HG02970 (cell line): Measurements from ENCODE around the gene LEUTX.
"Not testable (repeated sequence)": the region's sequence is repeated elsewhere in the genome, so short reads cannot be mapped to it uniquely, and the experiment has no call there.

ENCODE experiments used
- ATAC-seq: cut with Tn5 transposase; IDR thresholded peaks from one replicate; pipeline ENCODE4 v1.9.1; 2021; ENCODE audit warnings: mild to moderate bottlenecking, moderate library complexity, moderate number of reproducible peaks; ENCODE audit not compliant: unreplicated experiment, low FRiP score

Gene LEUTX

DNA sequence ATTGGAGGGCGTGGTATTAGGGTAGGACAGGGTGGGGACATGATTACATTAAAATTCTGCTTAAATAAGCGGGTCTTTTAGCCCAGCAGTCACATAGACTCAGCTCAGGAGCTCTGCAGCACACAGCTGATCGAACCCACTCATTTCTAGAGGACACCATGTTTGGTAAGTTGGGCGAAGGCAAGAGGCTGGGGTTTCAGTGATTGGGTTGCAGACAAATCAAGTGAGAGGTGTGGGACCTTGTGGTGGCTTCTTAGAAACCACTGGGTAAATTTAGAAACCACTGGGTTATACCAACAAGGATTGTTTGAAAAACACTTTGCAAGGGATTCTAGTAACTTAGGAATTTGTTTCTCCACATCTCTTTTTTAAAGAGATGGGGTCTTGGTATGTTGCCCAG is at the start of gene LEUTX:
LEUTX (plus strand) TSS at position 92 of the 400 bp plus-strand sequence; CDS start at position 159, 67 bp downstream.
- ATAC-seq: no peak

DNA sequence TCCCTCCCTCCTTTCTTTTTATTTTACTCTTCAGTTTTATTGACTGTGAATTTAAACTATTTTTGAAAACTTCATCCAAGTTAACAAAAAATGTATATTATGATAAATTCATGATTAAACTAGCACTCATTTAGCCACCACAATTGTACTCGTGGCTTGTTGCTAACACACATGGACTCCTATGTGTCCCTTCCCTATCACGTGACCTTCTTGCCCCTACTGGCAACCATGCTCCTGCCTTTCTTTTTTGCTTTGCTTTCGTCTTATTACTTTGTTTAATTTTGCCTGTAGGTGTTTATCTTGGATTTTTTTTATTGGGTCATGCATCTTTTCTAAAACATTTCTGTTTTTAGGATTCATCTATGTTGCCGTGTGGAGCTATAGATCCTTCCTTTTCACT is 49.1 kb upstream of the LEUTX start:
- ATAC-seq: no peak

DNA sequence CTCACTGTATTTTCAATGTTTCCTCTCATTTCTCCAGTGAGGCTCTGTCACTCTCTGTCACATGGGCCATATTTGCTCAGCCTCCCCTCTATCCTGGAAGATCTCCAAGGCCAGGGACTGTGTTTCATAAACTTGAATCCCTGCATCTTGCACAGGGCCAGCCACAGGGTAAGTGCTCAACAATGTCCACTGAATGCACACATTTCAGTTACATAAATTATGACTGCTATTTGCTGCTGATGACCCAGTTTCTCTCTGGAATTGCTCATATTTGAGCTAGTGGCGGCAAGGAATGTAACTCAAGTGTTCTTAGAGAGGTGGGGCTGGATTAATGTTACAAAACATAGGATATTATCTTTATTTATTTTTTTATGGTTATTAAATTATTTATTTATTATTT is 47.0 kb upstream of the LEUTX start:
- no peak for ATAC-seq

DNA sequence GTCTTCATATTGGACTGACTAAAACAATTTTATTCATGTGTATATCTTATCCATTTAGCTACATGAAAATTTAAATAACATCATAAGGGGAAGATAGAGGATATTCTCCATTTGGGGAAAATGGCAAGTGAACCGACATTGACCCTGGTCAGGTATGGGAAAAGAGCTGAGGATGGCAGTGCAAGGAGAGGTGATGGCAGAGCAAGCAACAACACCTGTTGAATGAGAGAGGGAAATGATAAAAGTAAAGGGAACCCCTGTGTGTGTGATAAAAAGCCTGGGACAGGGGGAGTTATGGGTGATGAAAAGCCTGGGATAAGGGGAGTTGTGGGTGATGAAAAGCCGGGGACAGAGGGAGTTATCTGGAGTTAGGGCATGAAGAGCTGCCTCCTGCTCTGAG is 44.8 kb upstream of the LEUTX start:
- no peak for ATAC-seq

DNA sequence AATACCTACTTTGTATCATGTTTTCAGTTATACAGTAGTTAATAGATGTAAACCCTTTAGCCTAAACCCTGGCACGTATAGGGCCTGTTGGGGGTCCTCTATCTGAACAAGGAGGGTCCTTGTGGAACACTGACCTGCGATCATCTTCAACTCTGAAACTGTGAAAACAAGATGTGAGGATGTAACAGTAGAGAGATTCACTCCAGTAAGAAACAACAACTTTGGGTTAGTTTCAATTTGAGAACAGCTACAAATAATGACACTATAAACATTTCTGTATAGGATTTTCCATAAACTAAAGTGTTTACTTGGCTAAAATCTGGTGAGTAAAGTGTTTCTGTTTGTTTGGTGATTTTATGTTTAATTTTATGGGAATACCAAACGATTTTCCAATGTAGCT is 43.0 kb upstream of the LEUTX start:
- no peak for ATAC-seq

DNA sequence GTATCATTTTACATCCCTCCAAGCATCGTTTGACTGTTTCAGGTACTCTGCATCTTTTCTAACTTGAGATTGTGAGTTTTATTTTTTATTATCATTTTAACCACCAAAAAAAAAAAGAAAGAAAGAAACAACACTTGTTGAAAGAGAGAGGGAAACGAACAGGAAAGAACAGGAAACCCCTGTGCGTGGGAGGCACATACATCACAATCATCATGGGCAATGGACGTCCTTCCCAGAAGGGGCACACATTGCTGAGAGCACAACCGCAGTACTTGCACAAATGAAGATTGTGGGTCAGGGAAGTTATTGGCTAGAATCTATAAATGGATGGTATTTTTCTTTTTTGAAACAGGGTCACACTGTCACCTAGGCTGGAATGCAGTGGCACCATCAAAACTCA is 42.6 kb upstream of the LEUTX start:
- no peak for ATAC-seq

GRCh38 chr19:39737351-39737750 is 41.3 kb upstream of the LEUTX start:
- ATAC-seq: no peak

- no peak for ATAC-seq
Measured at GRCh38 chr19:39737891-39738290, 40.8 kb upstream of the LEUTX start, which contains the start of gene CLC. Gene CLC, minus strand, starts transcription at chr19:39738029. Its CDS starts 77 bp downstream, at chr19:39737952.

- no peak for ATAC-seq
Measured at GRCh38 chr19:39738814-39739213, 39.8 kb upstream of the LEUTX start.

- no peak for ATAC-seq
Measured at GRCh38 chr19:39740395-39740794, 38.3 kb upstream of the LEUTX start.

DNA sequence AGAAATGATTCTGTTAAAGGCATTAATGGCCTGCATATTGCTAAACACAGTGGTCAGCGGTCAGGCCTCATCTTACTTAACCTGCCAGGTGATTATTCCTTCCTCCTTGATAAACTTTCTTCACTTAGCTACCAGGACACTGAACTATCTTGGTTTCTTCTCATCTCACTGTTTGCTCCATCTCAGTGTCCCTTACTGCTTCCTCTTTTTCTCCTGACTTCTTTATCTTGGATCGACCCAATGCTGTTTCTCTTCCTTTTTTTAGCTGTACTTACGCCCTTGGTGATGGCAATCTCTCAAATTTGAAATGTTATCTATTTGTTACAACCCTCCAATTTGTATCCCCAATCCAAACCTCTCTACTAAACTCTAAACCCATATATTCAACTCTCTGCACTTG is 33.0 kb upstream of the LEUTX start:
- ATAC-seq: no peak

- ATAC-seq: no peak
Measured at GRCh38 chr19:39746836-39747529, 31.7 kb upstream of the LEUTX start.

- ATAC-seq: no peak
Measured at GRCh38 chr19:39749981-39750380, 28.7 kb upstream of the LEUTX start.

- no peak for ATAC-seq
Measured at GRCh38 chr19:39752390-39752789, 26.3 kb upstream of the LEUTX start.

- no peak for ATAC-seq
Measured at GRCh38 chr19:39752795-39753194, 25.9 kb upstream of the LEUTX start.

DNA sequence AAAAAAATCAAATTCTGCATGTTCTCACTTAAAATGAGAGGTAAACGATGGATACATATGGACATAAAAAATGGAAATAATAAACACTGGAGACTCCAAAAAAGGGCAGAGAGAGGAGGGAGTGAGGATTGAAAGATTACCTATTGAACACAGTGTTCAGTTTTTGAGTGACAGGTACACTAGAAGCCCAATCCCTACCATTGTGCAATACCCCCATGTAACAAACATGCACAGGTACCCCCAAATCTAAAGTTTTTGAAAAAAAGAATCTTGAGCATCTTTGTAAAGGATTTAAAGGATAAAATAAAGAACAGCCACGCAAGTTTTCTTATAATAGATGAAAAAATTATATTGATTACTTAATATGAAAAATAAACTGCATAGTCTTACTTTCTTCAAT is 24.1 kb upstream of the LEUTX start:
- no peak for ATAC-seq

DNA sequence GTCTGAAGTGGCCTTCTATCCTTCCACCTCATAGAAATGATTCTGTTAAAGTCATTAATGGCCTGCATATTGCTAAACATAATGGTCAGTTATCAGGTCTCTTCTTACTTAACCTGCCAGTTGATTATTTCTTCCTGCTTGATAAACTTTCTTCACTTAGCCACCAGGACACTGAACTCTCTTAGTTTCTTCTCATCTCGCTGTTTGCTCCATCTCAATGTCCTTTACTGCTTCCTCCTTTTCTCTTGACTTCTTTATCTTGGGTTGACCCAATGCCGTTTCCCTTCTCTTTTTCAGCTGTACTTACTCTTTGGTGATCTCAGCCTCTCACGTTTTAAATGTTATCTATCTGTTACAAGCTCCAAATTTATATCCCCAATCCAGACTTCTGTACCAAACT is 23.7 kb upstream of the LEUTX start:
- ATAC-seq: no peak

DNA sequence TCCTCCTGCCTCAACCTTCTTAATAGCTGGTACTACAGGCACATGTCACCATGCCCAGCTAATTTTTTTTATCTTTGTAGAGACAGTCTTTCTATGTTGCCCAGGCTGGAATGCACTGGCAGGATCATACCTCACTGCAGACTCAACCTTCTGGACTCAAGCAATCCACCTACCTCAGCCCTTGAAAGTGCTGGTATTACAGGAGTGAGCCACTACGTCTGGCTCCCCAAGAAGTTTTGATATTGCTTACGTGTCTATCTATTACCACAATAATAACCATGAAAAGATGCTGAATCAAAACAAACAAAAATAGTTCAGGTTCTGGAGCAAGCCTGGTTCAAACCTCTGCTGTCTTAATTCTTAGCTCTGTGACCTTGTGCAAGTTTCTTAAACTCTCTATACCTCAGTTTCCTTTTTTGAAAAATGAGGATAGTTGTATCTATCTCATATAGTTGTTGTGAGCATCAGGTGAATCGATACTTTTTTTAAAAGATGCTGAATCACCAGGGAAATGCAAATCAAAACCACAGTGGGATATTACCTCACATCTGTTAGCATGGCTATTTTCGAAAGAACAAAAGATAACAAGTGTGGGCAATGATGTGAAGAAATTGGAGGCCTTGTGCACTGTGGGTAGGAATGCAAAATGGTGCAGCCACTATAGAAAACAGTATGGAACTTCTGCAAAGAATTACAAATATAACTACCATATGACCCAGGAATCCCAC is 19.0 kb upstream of the LEUTX start:
- ATAC-seq: no peak

GRCh38 chr19:39761851-39762250 is 16.8 kb upstream of the LEUTX start:
- not testable (repeated sequence) for ATAC-seq

GRCh38 chr19:39765091-39766076 is 13.3 kb upstream of the LEUTX start:
- ATAC-seq: no peak

GRCh38 chr19:39768334-39768733 is 10.3 kb upstream of the LEUTX start:
- no peak for ATAC-seq
